Measurements from ENCODE around the gene TIMM29. TPM values are rescaled to one million over a fixed set of nuclear protein-coding genes. Genes with fewer than 3 reads are reported as not detected.

Gene TIMM29
- total RNA-seq, 1 experiment from 2014 or later, result 58.2 TPM

DNA sequence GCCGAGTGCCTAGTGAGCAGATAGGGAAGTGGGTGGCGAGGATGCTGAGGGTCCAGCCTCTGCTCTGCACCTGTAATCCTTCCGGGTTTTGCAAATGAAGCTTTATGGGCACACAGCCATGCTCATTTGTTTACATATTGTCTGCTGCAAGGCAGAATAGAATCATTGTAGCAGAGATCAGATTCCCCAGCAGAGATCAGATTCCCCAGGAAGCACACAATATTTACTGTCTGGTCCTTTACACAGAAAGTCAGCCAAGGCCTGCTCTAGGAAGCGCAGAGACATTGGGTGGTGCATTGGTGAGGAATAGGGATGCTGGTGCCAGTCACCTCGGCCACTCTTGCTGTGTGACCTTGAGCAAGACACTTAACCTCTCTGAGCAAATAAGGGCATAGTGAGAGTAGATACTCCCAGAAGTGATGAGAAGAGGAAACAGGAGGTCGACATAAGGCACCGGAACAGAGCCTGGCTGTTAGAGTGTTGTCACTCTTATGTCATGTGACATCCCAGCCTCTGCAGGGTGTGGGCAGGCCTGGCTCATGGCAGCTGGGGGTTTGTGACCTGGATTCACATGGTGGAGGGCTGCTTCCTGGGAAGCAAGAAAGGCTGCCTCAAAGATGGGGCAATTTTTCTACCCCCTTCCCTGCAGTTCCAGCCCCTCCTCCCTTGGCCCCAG, 31.6 kb upstream of the TIMM29 start:
- no peak overlapping the region for H3K4me3 ChIP-seq (ENCODE audit: insufficient read depth, low read depth, low read length)
- no peak for DNase-seq
- H3K27me3 ChIP-seq (ENCODE audit: control insufficient read depth, insufficient read depth, low read length), result no peaks in the 10 kb centered on the region
- no peaks in the 10 kb centered on the region for H3K36me3 ChIP-seq (replicated peaks; ENCODE audit: control insufficient read depth, insufficient read depth, low read length)

DNA sequence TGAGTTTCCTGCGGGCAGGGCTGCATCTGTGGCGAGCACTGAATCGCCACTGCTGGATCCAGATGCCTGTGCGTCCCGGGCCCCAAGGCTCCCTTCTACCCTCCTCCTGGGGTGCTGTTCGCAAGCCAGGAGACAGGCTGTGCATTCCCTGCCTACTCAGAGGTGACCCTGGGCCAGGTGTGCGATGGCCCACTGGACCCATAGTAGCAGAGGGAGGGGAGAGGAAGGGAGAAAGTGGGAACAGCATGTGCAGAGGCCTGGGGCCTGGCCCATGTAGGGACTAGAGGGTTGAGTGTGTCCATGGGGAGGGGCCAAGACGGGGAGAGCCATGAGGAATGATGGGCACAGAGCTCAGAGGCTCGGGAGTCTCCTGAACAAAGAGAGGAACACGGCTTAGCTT, 30.0 kb upstream of the TIMM29 start:
- Histone ChIP-seq H3K4me3 (ENCODE audit: insufficient read depth, low read depth, low read length) (no peak overlapping the region), H3K27me3 (ENCODE audit: control insufficient read depth, insufficient read depth, low read length) (no peaks in the 10 kb centered on the region), H3K36me3 (replicated peaks; ENCODE audit: control insufficient read depth, insufficient read depth, low read length) (no peaks in the 10 kb centered on the region)
- DNase-seq, result no peak

DNA sequence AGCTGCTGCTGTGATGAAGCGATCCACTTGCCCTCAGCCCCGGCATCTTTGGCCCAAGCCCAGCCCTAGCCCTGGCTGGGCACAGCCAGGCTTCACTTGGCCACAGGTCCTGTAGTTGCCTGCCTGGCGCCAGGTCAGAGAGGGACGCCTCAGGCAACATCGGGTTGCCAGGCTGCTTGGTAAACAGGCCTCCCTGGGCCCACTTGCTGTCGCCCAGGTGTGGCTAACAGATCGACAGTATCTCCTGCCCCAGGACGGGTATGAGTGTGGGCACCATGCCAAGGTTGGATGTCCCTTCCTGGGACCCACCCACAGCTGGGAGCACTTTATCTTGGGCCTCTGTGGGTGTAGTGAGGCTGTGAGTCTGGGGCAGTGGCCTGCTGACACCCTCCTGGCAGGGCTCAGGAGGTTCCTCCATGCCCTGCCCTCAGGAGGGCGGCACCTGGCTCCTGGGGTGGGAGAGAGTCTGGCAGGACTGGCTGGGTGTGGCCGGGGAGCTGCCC, 29.4 kb upstream of the TIMM29 start:
- Histone ChIP-seq H3K36me3 (replicated peaks; ENCODE audit: control insufficient read depth, insufficient read depth, low read length) (no peaks in the 10 kb centered on the region), H3K4me3 (ENCODE audit: insufficient read depth, low read depth, low read length) (no peak overlapping the region), H3K27me3 (ENCODE audit: control insufficient read depth, insufficient read depth, low read length) (no peaks in the 10 kb centered on the region)
- DNase-seq, result no peak

DNA sequence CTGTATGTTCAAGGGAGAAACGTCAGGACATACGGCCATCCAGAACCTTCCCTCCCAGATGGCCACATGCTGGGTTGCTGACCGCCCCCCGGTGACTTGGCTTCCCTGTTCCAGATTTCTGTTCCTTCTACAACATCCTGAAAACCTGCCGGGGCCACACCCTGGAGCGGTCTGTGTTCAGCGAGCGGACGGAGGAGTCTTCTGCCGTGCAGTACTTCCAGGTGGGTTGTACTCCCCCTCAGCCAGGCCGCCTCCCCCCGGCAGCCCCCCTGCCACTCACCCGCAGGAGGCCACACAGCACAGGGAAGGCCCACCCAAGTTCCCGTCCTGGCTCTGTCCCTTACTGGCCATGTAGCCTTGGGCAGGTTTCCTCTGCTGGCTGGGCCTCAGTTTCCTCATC, 20.7 kb upstream of the TIMM29 start:
- Histone ChIP-seq H3K4me3 (ENCODE audit: insufficient read depth, low read depth, low read length) (no peak overlapping the region), H3K36me3 (replicated peaks; ENCODE audit: control insufficient read depth, insufficient read depth, low read length) (peaks cover 20% of the 10 kb centered on the region), H3K27me3 (ENCODE audit: control insufficient read depth, insufficient read depth, low read length) (no peaks in the 10 kb centered on the region)
- DNase-seq, result no peak

DNA sequence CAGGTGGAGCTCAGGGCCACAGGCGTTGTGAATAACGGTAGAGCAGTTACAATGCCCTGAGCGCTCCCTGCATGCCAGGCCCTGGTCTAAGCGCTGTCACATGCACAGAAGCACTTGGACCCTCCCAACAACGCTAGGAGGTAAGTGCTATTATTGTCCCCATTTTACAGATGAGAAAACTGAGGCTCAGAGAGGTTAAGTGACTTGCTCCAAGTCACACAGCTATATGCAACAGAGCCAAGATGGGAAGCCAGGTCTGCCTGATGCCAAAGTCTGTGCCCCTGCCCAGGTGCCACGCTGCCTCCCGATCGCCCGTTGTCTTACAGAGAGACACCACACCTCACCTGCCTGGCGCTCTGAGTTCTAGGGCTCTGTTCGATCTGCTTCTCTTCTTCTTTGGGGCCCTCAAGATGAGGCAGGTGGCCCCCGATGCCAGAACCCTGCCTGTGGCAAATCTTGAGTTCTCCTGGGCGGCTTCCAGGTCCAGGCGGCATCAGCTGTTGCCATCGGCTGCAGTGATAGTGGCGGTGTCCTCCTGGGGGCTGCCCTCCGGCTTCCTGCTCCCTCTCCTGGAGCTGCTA, 20.1 kb upstream of the TIMM29 start:
- H3K4me3 ChIP-seq (ENCODE audit: insufficient read depth, low read depth, low read length), result no peak overlapping the region
- no peak for DNase-seq
- peaks cover 20% of the 10 kb centered on the region for H3K36me3 ChIP-seq (replicated peaks; ENCODE audit: control insufficient read depth, insufficient read depth, low read length)
- no peaks in the 10 kb centered on the region for H3K27me3 ChIP-seq (ENCODE audit: control insufficient read depth, insufficient read depth, low read length)

DNA sequence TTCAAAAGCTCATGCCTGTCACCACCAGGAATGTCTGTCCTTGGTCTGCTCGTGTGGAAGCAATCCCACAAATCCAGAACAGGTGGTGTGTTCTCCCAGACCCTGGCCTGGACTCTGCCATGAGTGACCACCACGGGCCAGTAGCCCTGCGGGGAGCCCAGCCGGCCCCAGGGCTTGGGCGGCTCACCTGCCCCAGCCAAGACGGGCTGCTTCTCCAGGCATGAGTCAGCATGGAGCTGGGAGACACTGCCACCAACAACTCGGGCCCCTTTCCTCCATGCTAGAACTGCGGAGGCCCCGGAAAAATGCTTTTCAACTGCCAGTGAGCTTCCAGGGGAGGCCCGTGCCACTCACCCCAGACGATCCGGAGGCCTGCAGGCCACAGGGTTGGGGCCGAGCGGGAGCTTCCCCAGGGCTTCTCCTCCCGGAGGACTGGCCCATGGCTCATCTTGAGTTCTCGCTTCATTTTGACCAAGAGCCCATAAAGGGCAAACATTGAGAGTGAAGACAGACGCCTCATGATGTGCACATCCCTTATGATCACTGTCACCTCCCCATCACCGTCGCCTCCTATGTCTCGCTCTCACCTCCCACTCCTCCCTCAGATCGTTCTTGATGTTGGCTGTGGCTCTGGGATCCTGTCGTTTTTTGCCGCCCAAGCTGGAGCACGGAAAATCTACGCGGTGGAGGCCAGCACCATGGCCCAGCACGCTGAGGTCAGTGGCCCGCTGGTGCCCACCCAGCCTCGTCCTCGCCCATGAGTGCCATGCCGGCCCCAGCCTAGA, 16.8 kb upstream of the TIMM29 start:
- Histone ChIP-seq H3K4me3 (ENCODE audit: insufficient read depth, low read depth, low read length) (no peak overlapping the region), H3K27me3 (ENCODE audit: control insufficient read depth, insufficient read depth, low read length) (no peaks in the 10 kb centered on the region), H3K36me3 (replicated peaks; ENCODE audit: control insufficient read depth, insufficient read depth, low read length) (peaks cover 24% of the 10 kb centered on the region)
- no peak for DNase-seq

DNA sequence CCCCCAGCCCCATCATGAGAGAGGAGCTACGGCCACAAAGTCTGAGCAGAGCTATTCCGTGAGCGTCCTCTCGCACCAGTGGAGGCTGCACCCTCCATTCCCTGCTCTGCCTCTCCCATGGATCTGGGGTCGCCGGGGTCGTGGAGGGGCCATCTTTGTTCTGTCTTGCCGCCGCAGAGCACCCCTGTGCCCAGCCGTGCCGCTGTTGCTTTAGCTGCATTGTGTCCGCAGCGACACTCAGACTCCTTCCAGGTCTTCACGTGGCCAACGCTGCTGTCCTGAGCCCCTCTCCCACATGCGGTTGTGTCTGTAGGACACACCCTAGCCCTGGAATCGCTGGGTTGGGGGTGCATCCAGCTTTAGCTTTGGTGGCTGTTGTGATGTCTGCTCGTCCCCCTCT, 16.0 kb upstream of the TIMM29 start:
- H3K27me3 ChIP-seq (ENCODE audit: control insufficient read depth, insufficient read depth, low read length), result no peaks in the 10 kb centered on the region
- no peak overlapping the region for H3K4me3 ChIP-seq (ENCODE audit: insufficient read depth, low read depth, low read length)
- no peak for DNase-seq
- H3K36me3 ChIP-seq (replicated peaks; ENCODE audit: control insufficient read depth, insufficient read depth, low read length), result peaks cover 23% of the 10 kb centered on the region

DNA sequence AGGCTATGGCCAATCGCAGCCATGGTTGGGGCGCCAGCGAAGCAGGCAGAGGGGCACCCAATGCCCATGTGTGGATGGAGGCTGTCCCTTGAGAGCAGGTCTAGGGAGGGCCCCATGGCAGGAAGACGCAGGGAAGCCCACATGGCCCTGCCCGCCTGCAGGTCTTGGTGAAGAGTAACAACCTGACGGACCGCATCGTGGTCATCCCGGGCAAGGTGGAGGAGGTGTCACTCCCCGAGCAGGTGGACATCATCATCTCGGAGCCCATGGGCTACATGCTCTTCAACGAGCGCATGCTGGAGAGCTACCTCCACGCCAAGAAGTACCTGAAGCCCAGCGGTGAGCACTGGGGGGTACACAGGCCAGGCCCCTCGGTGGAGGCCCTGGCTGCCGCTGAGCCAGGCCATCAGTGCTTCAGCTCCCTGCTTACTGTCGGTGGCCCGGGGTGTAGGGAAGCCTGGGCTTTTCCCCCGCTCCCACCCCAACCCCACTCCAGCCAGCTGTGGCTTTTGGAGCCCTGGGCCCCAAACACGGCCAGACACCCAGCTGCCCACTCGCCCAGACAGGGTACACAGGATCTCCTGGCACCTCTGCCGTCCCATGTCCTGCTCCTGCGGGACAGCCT, 14.8 kb upstream of the TIMM29 start:
- Histone ChIP-seq H3K4me3 (ENCODE audit: insufficient read depth, low read depth, low read length) (no peak overlapping the region), H3K27me3 (ENCODE audit: control insufficient read depth, insufficient read depth, low read length) (no peaks in the 10 kb centered on the region), H3K36me3 (replicated peaks; ENCODE audit: control insufficient read depth, insufficient read depth, low read length) (peaks cover 21% of the 10 kb centered on the region)
- DNase-seq, result no peak

DNA sequence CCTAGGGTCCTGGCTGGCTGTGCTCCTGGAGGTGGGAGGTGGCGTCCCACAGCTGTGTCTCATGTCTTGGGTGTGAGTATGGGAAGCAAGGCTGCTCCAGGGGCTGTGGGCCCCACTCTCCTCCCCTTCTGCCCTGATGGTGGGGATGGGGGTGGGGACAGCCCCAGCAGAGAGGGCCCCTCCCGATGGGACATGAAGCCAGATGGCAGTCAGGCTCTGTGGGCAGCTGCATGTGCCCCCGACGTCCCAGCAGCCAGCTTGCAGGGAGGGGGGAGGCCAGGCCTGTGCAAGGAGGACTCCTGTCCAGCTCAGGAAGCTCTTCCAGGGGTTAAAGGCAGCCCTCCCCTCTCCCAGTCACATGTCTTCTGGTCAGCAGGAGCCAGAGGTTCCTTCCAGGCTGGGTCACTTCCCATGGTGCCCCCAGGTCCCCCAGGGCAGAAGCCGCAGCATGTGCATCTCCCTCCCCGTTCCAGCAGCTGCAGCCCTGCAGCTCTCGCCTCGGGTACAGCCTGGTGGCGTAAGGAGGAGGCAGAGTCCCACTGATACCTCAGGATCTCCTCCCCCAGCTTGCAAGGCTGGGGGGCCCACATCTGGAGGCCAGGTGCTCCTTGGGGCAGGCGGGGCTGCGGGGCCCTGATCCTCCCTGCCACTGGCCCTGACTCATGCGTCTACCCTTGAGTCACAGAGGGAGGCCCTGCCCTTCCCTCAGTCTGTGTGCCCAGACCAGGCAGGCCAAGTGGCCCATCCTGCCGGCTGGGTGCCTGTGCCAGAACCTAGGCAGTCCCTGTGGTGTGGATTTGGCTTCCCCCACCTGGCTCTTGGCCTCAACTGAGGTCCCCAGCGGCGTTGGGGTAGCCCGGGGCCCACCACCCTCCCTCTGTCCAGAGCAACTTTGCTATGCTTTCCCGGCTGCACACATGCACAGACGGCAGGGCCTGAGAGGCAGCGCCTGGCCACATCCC, 13.2 kb upstream of the TIMM29 start:
- no peak for DNase-seq
- H3K4me3 ChIP-seq (ENCODE audit: insufficient read depth, low read depth, low read length), result no peak overlapping the region
- H3K36me3 ChIP-seq (replicated peaks; ENCODE audit: control insufficient read depth, insufficient read depth, low read length), result peaks cover 28% of the 10 kb centered on the region
- H3K27me3 ChIP-seq (ENCODE audit: control insufficient read depth, insufficient read depth, low read length), result no peaks in the 10 kb centered on the region

DNA sequence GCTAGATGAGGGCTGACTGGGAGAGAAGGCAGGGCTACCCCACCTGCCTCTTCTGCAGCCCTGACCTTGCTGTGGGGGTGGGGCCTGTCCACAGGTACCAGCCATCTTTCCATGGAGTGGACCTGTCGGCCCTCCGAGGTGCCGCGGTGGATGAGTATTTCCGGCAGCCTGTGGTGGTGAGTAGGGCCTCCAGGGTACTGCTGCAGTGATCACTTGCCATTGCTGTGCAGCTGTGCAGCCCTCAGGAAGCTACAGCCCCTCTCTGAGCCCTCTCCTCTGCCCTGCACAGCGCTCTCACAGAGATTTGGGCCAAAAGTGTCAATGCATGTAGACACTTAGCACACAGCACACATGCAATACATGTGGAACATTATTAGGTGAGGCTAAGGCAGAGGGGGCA, 12.0 kb upstream of the TIMM29 start:
- Histone ChIP-seq H3K36me3 (replicated peaks; ENCODE audit: control insufficient read depth, insufficient read depth, low read length) (peaks cover 22% of the 10 kb centered on the region), H3K4me3 (ENCODE audit: insufficient read depth, low read depth, low read length) (no peak overlapping the region), H3K27me3 (ENCODE audit: control insufficient read depth, insufficient read depth, low read length) (no peaks in the 10 kb centered on the region)
- peak; percentile 33 for DNase-seq

DNA sequence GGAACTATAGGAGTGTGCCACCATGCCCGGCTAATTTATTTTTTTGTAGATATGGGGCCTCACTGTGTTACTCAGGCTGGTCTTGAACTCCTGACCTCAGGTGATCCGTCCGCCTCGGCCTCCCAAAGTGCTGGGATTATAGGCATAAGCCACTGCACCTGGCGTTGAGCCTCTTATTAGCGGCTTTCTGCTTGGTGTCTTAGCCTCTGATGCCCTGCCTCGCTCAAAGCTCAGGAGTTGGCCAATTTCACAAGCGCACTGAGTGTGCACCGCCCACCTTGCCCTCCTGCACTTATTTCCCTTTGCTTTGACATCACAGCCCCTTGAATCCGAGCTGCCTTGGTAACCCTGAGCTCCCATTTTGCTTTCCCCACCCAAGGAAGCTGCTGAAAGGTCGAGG, 10.3 kb upstream of the TIMM29 start:
- Histone ChIP-seq H3K36me3 (replicated peaks; ENCODE audit: control insufficient read depth, insufficient read depth, low read length) (peaks cover 19% of the 10 kb centered on the region), H3K4me3 (ENCODE audit: insufficient read depth, low read depth, low read length) (no peak overlapping the region), H3K27me3 (ENCODE audit: control insufficient read depth, insufficient read depth, low read length) (no peaks in the 10 kb centered on the region)
- DNase-seq, result no peak

DNA sequence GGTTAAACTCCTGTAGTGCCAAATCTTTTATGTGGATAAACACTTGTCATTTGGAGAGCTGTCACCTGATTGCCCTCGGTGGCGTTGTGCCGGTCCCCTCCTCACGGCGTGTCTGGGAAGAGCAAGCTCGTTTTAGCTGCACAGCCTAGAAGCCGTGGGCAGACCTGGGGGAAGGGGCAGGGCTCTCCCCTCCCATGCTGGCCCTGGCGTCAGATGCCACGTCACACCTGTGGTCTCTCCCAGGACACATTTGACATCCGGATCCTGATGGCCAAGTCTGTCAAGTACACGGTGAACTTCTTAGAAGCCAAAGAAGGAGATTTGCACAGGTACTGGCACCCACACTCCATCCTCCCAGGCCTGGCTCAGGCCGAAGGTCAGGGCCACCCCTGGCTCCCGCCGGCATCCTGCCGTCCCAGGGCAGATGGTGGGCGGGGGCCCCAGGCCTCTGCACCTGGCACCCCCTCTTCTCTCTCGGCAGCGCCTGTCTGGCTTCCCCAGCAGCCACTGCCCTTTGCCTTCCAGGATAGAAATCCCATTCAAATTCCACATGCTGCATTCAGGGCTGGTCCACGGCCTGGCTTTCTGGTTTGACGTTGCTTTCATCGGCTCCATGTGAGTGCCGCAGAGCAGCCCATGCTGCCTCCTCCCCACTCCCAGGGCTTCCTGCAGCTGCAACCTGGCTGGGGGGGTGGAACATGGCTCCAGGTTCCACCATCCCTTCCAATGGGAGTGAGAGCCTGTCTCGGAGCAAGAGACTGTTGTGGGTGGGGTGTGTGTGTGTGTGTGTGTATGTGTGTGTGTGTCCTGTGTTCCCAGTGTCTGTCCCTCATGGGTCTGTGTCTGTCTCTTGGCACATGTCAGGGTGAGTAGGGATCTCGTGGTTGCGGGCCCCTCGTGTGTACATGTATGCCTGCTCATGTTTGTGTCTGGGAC, 9.0 kb upstream of the TIMM29 start:
- peaks cover 15% of the 10 kb centered on the region for H3K36me3 ChIP-seq (replicated peaks; ENCODE audit: control insufficient read depth, insufficient read depth, low read length)
- DNase-seq, result peak; percentile 43

DNA sequence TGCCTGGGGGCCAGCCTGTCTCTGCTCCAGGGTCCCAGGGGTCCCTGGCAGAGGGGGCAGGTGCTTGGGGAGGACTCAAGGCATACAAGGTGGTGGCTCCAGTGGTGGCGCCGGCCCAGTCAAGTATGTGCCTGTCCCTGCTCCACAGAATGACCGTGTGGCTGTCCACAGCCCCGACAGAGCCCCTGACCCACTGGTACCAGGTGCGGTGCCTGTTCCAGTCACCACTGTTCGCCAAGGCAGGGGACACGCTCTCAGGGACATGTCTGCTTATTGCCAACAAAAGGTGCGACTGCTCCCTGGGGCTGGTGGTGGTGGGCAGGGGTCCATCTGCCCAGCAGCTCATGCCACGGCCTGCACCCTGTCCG, 8.3 kb upstream of the TIMM29 start:
- H3K4me3 ChIP-seq (ENCODE audit: insufficient read depth, low read depth, low read length), result no peak overlapping the region
- peak; percentile 27 for DNase-seq
- H3K27me3 ChIP-seq (ENCODE audit: control insufficient read depth, insufficient read depth, low read length), result no peaks in the 10 kb centered on the region
- H3K36me3 ChIP-seq (replicated peaks; ENCODE audit: control insufficient read depth, insufficient read depth, low read length), result peaks cover 15% of the 10 kb centered on the region

More for the DNA sequence above, 9.0 kb upstream of the TIMM29 start:
- no peak overlapping the region for H3K4me3 ChIP-seq (ENCODE audit: insufficient read depth, low read depth, low read length)
- no peaks in the 10 kb centered on the region for H3K27me3 ChIP-seq (ENCODE audit: control insufficient read depth, insufficient read depth, low read length)

Data from H7 (cell line).